OCI-LY3 (cell line): Measurements from ENCODE around the gene IL1RAPL1.

Experiments
- CTCF ChIP-seq: fragments of 200-600, 300-600 bp; sonication (generic); IDR thresholded peaks from 2 replicates; pipeline ENCODE4 v1.5.1; 2014; ENCODE audit warnings: antibody characterized with exemption, low read length, low read depth
- EZH2phosphoT487 ChIP-seq: fragments of 200-600 bp; shearing (Covaris generic); IDR thresholded peaks from 2 replicates; pipeline ENCODE4 v1.6.1; 2018; ENCODE audit warnings: antibody characterized with exemption, mixed run types, low read depth

GRCh38 chrX:29648161-29648560 is 1060.9 kb downstream of the IL1RAPL1 start:
- TF ChIP-seq CTCF (no peak), EZH2phosphoT487 (no peak)
